ENCODE measurements around the gene PLLP.

The PLLP gene

DNA sequence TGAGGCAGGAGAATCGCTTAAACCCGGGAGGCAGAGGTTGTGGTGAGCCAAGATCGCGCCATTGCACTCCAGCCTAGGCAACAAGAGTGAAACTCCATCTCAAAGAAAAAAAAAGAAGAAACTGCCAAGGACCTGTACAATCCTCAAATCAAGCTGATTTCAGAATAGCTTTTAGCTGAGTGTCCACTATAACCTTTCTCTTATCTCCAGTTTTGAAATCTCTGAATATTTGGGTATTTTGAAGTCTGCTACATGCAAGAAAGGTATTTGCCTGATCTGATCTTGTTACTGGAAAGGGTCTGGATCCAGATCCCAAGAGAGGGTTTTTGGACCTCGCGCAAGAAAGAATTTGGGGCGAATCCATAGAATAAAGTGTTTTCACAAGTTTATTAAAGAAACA lies 58.5 kb downstream of the PLLP start:
- DNase-seq (ENCODE audit: low read depth), result no peak

DNA sequence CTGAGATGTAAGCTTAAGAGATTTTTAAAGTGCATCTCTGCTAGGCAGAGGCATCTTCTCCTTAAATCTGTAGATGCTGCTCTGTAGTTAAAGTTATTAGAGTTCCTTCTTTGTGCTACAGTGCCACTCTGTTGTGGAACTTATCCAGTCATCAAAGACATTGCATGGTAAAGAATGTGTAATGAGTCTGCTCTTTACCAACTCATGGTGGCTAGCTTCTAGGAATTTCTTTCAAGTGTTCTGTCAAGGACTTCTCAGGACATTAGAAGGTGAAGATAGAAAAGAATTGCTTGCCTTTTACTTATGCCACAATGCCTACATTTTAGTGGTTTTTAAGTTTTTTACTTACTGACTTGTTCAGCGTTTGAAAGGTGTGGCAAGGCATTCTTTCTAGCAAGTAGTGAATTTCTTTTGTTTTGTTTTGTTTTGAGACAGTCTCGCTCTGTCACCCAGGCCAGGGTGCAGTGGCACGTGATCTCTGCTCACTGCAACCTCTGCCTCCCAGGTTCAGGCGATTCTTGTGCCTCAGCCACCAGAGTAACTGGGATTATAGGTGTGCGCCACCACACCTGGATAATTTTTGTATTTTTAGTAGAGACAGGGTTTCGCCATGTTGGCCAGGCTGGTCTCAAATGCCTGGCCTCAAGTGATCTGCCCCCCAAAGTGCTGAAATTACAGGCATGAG lies 59.7 kb downstream of the PLLP start:
- no peak for DNase-seq (ENCODE audit: low read depth)

DNA sequence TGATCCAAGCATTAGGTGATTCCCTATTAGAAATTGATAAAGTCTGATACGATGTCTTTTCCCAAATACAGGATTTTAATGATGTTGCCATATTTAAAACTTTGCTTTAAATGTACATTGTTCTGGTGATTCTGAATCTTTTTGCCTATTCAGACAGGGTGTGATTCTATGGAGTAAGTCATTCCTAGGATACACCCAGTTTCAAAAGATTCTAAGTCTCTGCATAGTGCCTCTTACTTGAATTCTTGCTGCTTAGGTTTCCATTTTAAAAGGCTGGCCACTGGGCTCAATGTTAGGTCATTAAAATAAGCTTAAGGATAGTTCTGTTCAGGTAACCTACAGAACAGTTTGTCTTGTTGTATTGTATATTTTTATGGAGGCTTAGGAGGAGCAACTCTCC lies 61.4 kb downstream of the PLLP start:
- no peak for DNase-seq (ENCODE audit: low read depth)

DNA sequence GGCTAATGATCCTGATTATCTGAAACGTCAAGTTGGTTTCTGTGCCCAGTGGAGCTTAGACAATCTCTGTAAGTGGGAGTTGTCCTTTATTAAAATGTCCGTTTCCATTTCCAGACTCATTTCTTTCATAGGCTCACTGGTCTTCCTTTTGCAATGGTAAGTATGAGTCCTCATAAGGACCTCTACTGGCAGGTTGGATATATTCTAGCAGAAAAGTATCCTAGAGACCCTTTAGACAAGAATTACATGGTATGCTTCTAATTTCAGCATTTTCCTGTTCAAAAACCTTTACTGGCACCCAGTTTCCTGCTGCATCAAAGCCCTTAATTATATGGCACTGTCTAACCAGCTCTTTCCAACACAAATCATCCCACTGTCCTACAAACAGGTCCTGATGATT lies 67.5 kb downstream of the PLLP start:
- no peak for DNase-seq (ENCODE audit: low read depth)

DNA sequence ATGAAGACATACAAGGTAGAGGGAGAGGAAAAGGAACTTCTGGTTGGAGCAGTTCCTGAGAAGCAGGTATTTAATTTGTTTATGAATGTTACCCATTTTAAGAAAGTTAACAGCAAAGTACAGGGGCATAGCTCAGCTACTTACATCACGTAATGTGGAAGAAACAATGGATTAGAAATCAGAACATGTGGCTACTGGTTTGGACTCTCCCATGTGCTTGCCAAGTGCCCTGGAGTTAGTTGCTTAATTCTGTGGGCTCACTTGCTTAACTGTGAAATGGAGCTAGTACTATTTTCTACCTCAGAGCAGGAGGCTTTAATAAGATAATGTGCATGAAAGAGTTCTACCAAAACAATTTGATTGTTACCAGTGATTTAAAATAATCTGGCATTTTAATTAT lies 71.0 kb downstream of the PLLP start:
- DNase-seq (ENCODE audit: low read depth), result no peak

DNA sequence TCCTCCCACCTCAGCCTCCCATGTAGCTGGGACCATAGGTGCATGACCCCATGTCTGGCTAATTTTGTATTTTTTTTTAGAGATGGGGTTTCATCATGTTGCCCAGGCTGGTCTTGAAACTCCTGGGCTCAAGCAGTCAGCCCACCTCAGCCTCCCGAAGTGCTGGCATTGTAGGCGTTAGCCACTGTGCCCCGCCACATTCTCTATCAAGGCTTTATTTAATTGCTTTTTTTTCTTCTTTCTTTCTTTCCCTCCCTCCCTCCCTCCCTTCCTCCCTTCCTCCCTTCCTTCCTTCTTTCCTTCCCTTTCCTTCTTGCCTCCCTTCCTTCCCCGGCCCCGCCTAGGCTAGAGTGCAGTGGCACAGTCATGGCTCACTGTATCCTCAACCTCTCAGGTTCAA lies 74.7 kb downstream of the PLLP start:
- no peak for DNase-seq (ENCODE audit: low read depth)

DNA sequence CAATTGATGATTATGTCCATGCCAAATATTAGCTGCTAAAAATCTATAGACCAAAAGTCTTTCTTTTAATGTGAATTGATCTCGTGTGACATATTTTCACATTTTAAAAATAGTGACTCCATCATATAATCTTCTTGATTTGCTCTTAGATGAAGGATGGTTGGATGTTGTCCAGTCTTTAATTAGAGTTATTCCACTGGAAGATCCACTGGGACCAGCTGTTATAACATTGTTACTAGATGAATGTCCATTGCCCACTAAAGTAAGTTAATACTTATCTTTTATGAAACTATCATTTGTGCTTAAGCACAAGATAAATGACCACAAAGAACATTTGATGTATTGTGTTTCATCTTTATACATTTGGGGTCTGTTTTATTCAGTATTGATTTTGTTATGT lies 75.5 kb downstream of the PLLP start:
- no peak for DNase-seq (ENCODE audit: low read depth)

Data from stimulated activated CD8-positive, alpha-beta memory T cell treated with anti-CD3 and anti-CD28 coated beads, Interleukin-15, amount 100 ng/mL, for 24 hours (primary cell).